DND-41 (cell line): ENCODE data around the gene HMGCL.
A peak's percentile ranks its signal among the peaks of the same experiment; 100 is the strongest.

Experiments used
- CTCF ChIP-seq: IDR thresholded peaks from 2 replicates; pipeline ENCODE4 v1.5.1; 2012; ENCODE audit warnings: borderline replicate concordance, low read length, moderate library complexity, mild to moderate bottlenecking; ENCODE audit not compliant: poor library complexity, severe bottlenecking; ENCODE audit errors: extremely low read depth
- EZH2 ChIP-seq: IDR thresholded peaks from 3 replicates; pipeline ENCODE4 v1.6.1; 2012; ENCODE audit warnings: borderline replicate concordance, low read depth, mild to moderate bottlenecking, moderate library complexity, low read length, inconsistent platforms; ENCODE audit not compliant: severe bottlenecking

- peak; percentile 2 for TF ChIP-seq CTCF
- no peak for TF ChIP-seq EZH2
These were observed 33.6 kb downstream of the HMGCL start for GRCh38 chr1:23791516-23792047.
